ENCODE results near the gene MAB21L1. TPM values are rescaled to one million over a fixed set of nuclear protein-coding genes. Genes with fewer than 3 reads are reported as not detected.

Gene MAB21L1
- total and polyA plus RNA-seq, 2 of the 8 experiments (the other 6 are each of a cell fraction or from before 2014, with no cell fraction given), result not detected

- Histone ChIP-seq H2BK15ac (ENCODE audit: low read length) (no peak overlapping the region), H3K23ac (ENCODE audit: insufficient read length) (no peak overlapping the region), H4K20me1 (replicated peaks in 1 of 2; ENCODE audit: control insufficient read depth in 1 of 2, insufficient read depth in 2 of 2, low read length in 2 of 2) (peaks cover 5 to 14% of the 10 kb centered on the region in 2 experiments), H2BK12ac (ENCODE audit: low read depth, low read length) (no peak overlapping the region), H4K8ac (ENCODE audit: extremely low read depth, insufficient read depth, low read length) (no peak overlapping the region), H3K9ac (replicated peaks in 1 of 4; ENCODE audit: extremely low read depth in 1 of 4, low read depth in 3 of 4, low read length in 3 of 4) (no peak overlapping the region), H3K27me3 (replicated peaks in 1 of 4; ENCODE audit: control insufficient read depth in 3 of 4, extremely low read depth in 1 of 4, insufficient read depth in 3 of 4, low read length in 3 of 4) (peaks cover 10 to 25% (median 17%) of the 10 kb centered on the region in 4 experiments; a peak in 6 of 7 replicates), H2BK120ac (replicated peaks; ENCODE audit: low read depth, low read length) (no peak overlapping the region), H3K18ac (ENCODE audit: extremely low read depth, low read length) (no peak overlapping the region), H4K91ac (replicated peaks; ENCODE audit: insufficient read length, low read length) (no peak overlapping the region), H3K14ac (ENCODE audit: insufficient read length) (no peak overlapping the region), H3K9me3 (ENCODE audit: insufficient read depth in 2 of 2, low read depth in 1 of 2, low read length in 1 of 2) (no peaks in the 10 kb centered on the region), H2AK5ac (ENCODE audit: low read depth, low read length) (no peak overlapping the region), H3K4me1 (replicated peaks in 1 of 4; ENCODE audit: control insufficient read depth in 3 of 4, insufficient read depth in 4 of 4, low read length in 3 of 4) (peaks cover 2 to 8% (median 6%) of the 10 kb centered on the region in 4 experiments), H3K4me3 (ENCODE audit: extremely low read depth in 1 of 4, insufficient read depth in 2 of 4, low read depth in 3 of 4, low read length in 4 of 4) (no peak overlapping the region), H3K36me3 (ENCODE audit: control insufficient read depth in 2 of 4, insufficient read depth in 4 of 4, low read length in 3 of 4) (no peaks in the 10 kb centered on the region), H3K27ac (ENCODE audit: low read depth, low read length) (no peak overlapping the region), H2BK5ac (ENCODE audit: low read depth, low read length) (no peak overlapping the region), H3K79me1 (ENCODE audit: low read depth, low read length) (no peaks in the 10 kb centered on the region), H3K4me2 (ENCODE audit: insufficient read depth in 1 of 2, low read depth in 2 of 2, low read length in 2 of 2) (no peak overlapping the region), H2BK20ac (ENCODE audit: low read length) (no peak overlapping the region), H3K56ac (replicated peaks; ENCODE audit: insufficient read length, low read depth, low read length) (no peak overlapping the region), H3K4ac (replicated peaks; ENCODE audit: insufficient read length, low read depth, low read length) (no peak overlapping the region), H4K5ac (ENCODE audit: insufficient read length, low read depth, low read length) (no peak overlapping the region), H3K79me2 (ENCODE audit: control insufficient read depth in 1 of 2, insufficient read depth in 2 of 2, low read length in 2 of 2) (no peaks in the 10 kb centered on the region), H2AFZ (ENCODE audit: low read length) (no peak overlapping the region), H3K23me2 (ENCODE audit: low read depth, low read length) (peaks cover 8% of the 10 kb centered on the region; the same call in 1 of the 2 replicates)
- FAIRE-seq (no peak), DNase-seq (ENCODE audit: low read depth in 1 of 2, low spot score in 2 of 2) (no peak)
- POLR2A ChIA-PET (ENCODE audit: partially characterized antibody), result no interaction called here
- CTCF ChIA-PET (ENCODE audit: partially characterized antibody), result no interaction called here
- 94% methylated on average over 2 of the region's 2 CpGs; no CpG with 5 or more reads in 1 of the 2 experiments for WGBS, 2 experiments (ENCODE audit: extremely low coverage in 1 of 2, insufficient coverage in 1 of 2, insufficient read length in 1 of 2, insufficient replicate concordance in 2 of 2, low coverage in 1 of 2, low lambda C conversion rate in 2 of 2, missing lambda C conversion rate in 1 of 2)
- TF ChIP-seq FOSL1 (IDR thresholded peaks at IDR 0.05; ENCODE audit: insufficient read depth, low read depth, low read length), result no peak
- no peak for TF ChIP-seq JUN (IDR thresholded peaks at IDR 0.05; ENCODE audit: low read depth, low read length)
- TF ChIP-seq ATF2 (IDR thresholded peaks at IDR 0.05; ENCODE audit: low read length), result no peak
- no peak for TF ChIP-seq BCL11A (IDR thresholded peaks at IDR 0.05; ENCODE audit: low read depth in 2 of 2, low read length in 2 of 2)
- TF ChIP-seq CBX5 (IDR thresholded peaks at IDR 0.05; ENCODE audit: low read depth, low read length), result no peak
- no peak for TF ChIP-seq POLR2A (IDR thresholded peaks at IDR 0.05; ENCODE audit: control extremely low read depth in 1 of 2, low read depth in 2 of 2, low read length in 2 of 2)
- TF ChIP-seq SP1 (IDR thresholded peaks at IDR 0.05; ENCODE audit: low read depth, low read length), result no peak
Observed at GRCh38 chr13:35481777-35482176, 5.3 kb upstream of the MAB21L1 start.

Measured in H1 (cell line).